ENCODE measurements around the gene SAAL1. TPM values are rescaled to one million over a fixed set of nuclear protein-coding genes. Genes with fewer than 3 reads are reported as not detected.

The SAAL1 gene, protein sequence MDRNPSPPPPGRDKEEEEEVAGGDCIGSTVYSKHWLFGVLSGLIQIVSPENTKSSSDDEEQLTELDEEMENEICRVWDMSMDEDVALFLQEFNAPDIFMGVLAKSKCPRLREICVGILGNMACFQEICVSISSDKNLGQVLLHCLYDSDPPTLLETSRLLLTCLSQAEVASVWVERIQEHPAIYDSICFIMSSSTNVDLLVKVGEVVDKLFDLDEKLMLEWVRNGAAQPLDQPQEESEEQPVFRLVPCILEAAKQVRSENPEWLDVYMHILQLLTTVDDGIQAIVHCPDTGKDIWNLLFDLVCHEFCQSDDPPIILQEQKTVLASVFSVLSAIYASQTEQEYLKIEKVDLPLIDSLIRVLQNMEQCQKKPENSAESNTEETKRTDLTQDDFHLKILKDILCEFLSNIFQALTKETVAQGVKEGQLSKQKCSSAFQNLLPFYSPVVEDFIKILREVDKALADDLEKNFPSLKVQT
- total RNA-seq (2014; rRNA removed; shearing (Covaris generic)) (32.2 and 40.0 TPM in 2 replicates), total RNA-seq (2022) (46.4 and 52.3 TPM in 2 replicates), Bru-seq, nascent RNA (percentile 91 among the genes with signal in this experiment), BruChase-seq, experiment 1, labeled RNA remaining after a 6-hour chase (percentile 81 among the genes with signal in this experiment), BruChase-seq, experiment 2, labeled RNA remaining after a 2-hour chase (percentile 81 among the genes with signal in this experiment)
- long read RNA-seq, transcript SAAL1-202 (12 exons, 1,582 nt) = major isoform, 53 of 86 reads
- long read RNA-seq, transcript SAAL1-201 (12 exons, 1,518 nt) = minor isoform, 12 of 86 reads
- long read RNA-seq, partial matches to known transcripts = 3 of 86 reads
- long read RNA-seq, other reads (novel, unspliced or antisense) = 16 of 86 reads

DNA sequence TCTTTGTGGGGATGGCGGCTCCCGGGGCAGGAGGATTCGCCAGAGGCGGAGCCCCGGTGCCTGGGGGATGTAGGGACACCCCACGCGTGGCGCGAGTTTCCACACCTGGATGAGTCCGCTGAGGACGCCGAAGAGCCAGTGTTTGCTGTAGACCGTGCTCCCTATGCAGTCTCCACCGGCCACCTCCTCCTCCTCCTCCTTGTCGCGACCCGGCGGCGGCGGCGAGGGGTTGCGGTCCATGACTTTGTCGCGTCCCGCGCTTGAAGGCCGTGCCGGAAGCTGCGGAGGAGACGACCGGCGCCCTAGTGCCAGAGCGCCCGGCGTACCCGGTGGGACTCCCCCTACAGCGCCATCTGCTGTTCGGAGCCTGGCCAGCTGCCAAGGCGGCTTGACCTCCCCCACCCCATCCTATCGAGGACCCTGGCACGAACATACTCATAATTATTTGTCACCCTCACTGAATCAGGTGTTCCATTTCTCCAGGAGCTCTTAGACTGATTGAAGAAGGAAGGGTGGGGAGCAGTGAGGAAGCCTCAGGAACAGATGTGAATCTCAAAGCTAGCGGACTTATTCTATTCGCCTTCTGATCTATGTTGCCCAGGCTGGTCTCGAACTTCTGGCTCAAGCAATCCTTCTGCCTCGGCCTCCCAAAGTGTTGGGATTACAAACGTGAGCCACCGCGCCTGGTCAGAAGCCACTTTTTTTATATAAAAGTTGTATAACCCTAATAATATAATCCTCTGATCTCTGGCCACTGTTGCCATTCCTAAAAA lies at the start of gene SAAL1:
Gene SAAL1 (minus strand): TSS at position 281 of the 773 bp plus-strand sequence. CDS start 41 bp downstream, at position 240.
- Histone ChIP-seq H3K9me2 (ENCODE audit: insufficient read depth, low read length) (no peaks in the 10 kb centered on the region), H3K27ac (ENCODE audit: low read depth, low read length, poor library complexity, severe bottlenecking) (peak within 1 kb of the TSS; percentile 33), H3K36me3 (ENCODE audit: insufficient read depth, low read length) (peaks cover 33% of the 10 kb centered on the region), H3K9me3 (ENCODE audit: low read length) (no peaks in the 10 kb centered on the region), H3K4me1 (ENCODE audit: insufficient read depth, low read length, poor library complexity, severe bottlenecking) (peaks cover 34% of the 10 kb centered on the region), H2AFZ (ENCODE audit: low read length) (peak within 1 kb of the TSS; percentile 93), H4K20me1 (ENCODE audit: insufficient read depth, low read length) (no peaks in the 10 kb centered on the region), H3K4me3 (ENCODE audit: low read depth, low read length, poor library complexity, severe bottlenecking) (peak within 1 kb of the TSS; percentile 99), H3K79me2 (ENCODE audit: insufficient read depth, low read depth, low read length) (peaks cover 31% of the 10 kb centered on the region), H3K4me2 (ENCODE audit: low read length) (peak within 1 kb of the TSS; percentile 83)
- DNase-seq (ENCODE audit: low spot score) = peak; percentile 93
- BruUV-seq (replicated peaks) = no TSS peak
- ChIA-PET POLR2A (interaction anchor here (0.8 to 1.3 kb wide), 3 partner anchors 9 to 92 kb away, joined by 3 to 8 read pairs (median 5); no protein-coding TSS in a partner anchor), CTCF (ENCODE audit: unreplicated experiment) (interaction anchor here (0.6 to 1.3 kb wide), 2 partner anchors 9 to 25 kb away, joined by 4 to 12 read pairs; no protein-coding TSS in a partner anchor)
- intact Hi-C loops (cut with micrococcal nuclease; ENCODE audit: unreplicated experiment) = loop anchor here (1.0 to 5.0 kb wide), 3 partner anchors 94 to 131 kb away; partner anchors contain the start of genes SAA4 and SERGEF
- no peak for TF ChIP-seq EZH2phosphoT487 (IDR thresholded peaks at IDR 0.05; ENCODE audit: borderline replicate concordance, low read depth, low read length)
- TF ChIP-seq, protein P1, sequence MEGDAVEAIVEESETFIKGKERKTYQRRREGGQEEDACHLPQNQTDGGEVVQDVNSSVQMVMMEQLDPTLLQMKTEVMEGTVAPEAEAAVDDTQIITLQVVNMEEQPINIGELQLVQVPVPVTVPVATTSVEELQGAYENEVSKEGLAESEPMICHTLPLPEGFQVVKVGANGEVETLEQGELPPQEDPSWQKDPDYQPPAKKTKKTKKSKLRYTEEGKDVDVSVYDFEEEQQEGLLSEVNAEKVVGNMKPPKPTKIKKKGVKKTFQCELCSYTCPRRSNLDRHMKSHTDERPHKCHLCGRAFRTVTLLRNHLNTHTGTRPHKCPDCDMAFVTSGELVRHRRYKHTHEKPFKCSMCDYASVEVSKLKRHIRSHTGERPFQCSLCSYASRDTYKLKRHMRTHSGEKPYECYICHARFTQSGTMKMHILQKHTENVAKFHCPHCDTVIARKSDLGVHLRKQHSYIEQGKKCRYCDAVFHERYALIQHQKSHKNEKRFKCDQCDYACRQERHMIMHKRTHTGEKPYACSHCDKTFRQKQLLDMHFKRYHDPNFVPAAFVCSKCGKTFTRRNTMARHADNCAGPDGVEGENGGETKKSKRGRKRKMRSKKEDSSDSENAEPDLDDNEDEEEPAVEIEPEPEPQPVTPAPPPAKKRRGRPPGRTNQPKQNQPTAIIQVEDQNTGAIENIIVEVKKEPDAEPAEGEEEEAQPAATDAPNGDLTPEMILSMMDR (conservative IDR thresholded peaks at IDR 0.05; ENCODE audit: low read length) = peak; percentile 92

DNA sequence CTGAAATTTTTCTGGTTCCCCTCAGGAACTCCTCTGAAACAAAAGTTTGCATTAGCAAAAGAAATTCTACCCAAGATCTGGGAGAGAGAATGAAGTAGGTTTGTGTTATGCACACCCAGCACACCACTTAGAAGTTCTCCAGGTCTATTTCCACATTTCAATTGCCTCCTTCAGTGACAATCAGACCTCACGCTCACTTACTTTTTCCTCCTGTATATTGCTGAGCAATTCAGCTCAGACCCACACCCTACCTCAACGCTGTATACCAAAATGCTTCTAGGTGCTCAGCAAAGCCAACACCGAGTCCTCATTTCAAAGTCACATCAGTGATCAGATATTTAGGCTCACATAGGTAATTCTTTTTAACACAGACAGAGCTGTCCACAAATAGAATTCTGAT lies 45.7 kb upstream of the SAAL1 start:
- Histone ChIP-seq H3K27ac (ENCODE audit: low read depth, low read length, poor library complexity, severe bottlenecking) (no peak overlapping the region), H3K9me2 (ENCODE audit: insufficient read depth, low read length) (no peaks in the 10 kb centered on the region), H3K4me3 (ENCODE audit: low read depth, low read length, poor library complexity, severe bottlenecking) (no peak overlapping the region), H2AFZ (ENCODE audit: low read length) (no peak overlapping the region), H3K79me2 (ENCODE audit: insufficient read depth, low read depth, low read length) (no peaks in the 10 kb centered on the region), H3K4me2 (ENCODE audit: low read length) (no peak overlapping the region), H4K20me1 (ENCODE audit: insufficient read depth, low read length) (no peaks in the 10 kb centered on the region), H3K36me3 (ENCODE audit: insufficient read depth, low read length) (no peaks in the 10 kb centered on the region), H3K9me3 (ENCODE audit: low read length) (no peaks in the 10 kb centered on the region), H3K4me1 (ENCODE audit: insufficient read depth, low read length, poor library complexity, severe bottlenecking) (no peaks in the 10 kb centered on the region)
- POLR2A ChIA-PET = no interaction called here
- intact Hi-C loops (cut with micrococcal nuclease; ENCODE audit: unreplicated experiment) = no loop called here
- DNase-seq (ENCODE audit: low spot score) = no peak
- CTCF ChIA-PET (ENCODE audit: unreplicated experiment) = no interaction called here
- no TSS peak for BruUV-seq (replicated peaks)
- TF ChIP-seq, protein P1 (conservative IDR thresholded peaks at IDR 0.05; ENCODE audit: low read length) = no peak
- no peak for TF ChIP-seq EZH2phosphoT487 (IDR thresholded peaks at IDR 0.05; ENCODE audit: borderline replicate concordance, low read depth, low read length)
